ENCODE data around the gene GINS2.

- TF ChIP-seq CTCF (IDR thresholded peaks at IDR 0.05) (no peak), POLR2A (IDR thresholded peaks at IDR 0.05) (no peak)
Measured at GRCh38 chr16:85679870-85680269, 8.9 kb downstream of the GINS2 start.

Data from thyroid gland (tissue), 4 donors.